IPS DF 6.9 (cell line): ENCODE results near the gene PNPLA8.

ENCODE experiments used
- DNase-seq: peaks from one replicate; pipeline ENCODE4 v3.0.0-alpha.2; 2013; ENCODE audit warnings: low read depth, low spot score
- H3K27ac ChIP-seq: one replicate; pipeline ENCODE4 v1.5.1; 2013; ENCODE audit warnings: low read length, control low read depth
- H3K27me3 ChIP-seq: 2 replicates; pipeline ENCODE4 v1.6.1; 2013; ENCODE audit warnings: mild to moderate bottlenecking, low read length; ENCODE audit not compliant: control insufficient read depth, insufficient read depth
- H3K36me3 ChIP-seq: 2 replicates; pipeline ENCODE4 v1.6.1; 2013; ENCODE audit warnings: low read length; ENCODE audit not compliant: control insufficient read depth, insufficient read depth
- H3K4me1 ChIP-seq: 2 replicates; pipeline ENCODE4 v1.6.1; 2013; ENCODE audit warnings: low read length; ENCODE audit not compliant: control insufficient read depth, insufficient read depth
- H3K4me3 ChIP-seq: 2 replicates; pipeline ENCODE4 v1.5.1; 2013; ENCODE audit warnings: mild to moderate bottlenecking, low read length
- H3K9me3 ChIP-seq: 2 replicates; pipeline ENCODE4 v1.6.1; 2013; ENCODE audit warnings: low read length, inconsistent platforms; ENCODE audit not compliant: control insufficient read depth, insufficient read depth
- whole genome bisulfite sequencing: extraction: QIAGEN DNeasy Blood & Tissue Kit; methylation state at CpG from one replicate; pipeline ENCODE4 v1.1.7; 2013; ENCODE audit warnings: mixed read lengths, missing lambda C conversion rate; ENCODE audit not compliant: insufficient read length, insufficient coverage; 5-methylcytosine and 5-hydroxymethylcytosine counted together

The PNPLA8 gene

GRCh38 chr7:108525985-108526767 lies at the start of gene PNPLA8:
Gene PNPLA8 (minus strand): TSS chr7:108526135. CDS start chr7:108515491, 10,644 bp downstream.
- Histone ChIP-seq H3K4me3 (peak within 1 kb of the TSS; percentile 60; the same call in 1 of the 2 replicates), H3K9me3 (no peaks in the 10 kb centered on the region), H3K36me3 (no peaks in the 10 kb centered on the region), H3K4me1 (no peaks in the 10 kb centered on the region; the same call in 1 of the 2 replicates), H3K27me3 (no peaks in the 10 kb centered on the region), H3K27ac (no peak within 1 kb of the TSS)
- DNase-seq, result peak; percentile 96
- WGBS, result no CpG with 5 or more reads among the region's 64 CpGs

- Histone ChIP-seq H3K27me3 (no peaks in the 10 kb centered on the region), H3K36me3 (peaks cover 5% of the 10 kb centered on the region; the same call in 1 of the 2 replicates), H3K9me3 (no peaks in the 10 kb centered on the region), H3K4me3 (no peak overlapping the region), H3K4me1 (no peaks in the 10 kb centered on the region), H3K27ac (no peak overlapping the region)
- no peak for DNase-seq
- no CpG with 5 or more reads among the region's 2 CpGs for WGBS
Observed at GRCh38 chr7:108575156-108575555, 49.2 kb upstream of the PNPLA8 start.

DNA sequence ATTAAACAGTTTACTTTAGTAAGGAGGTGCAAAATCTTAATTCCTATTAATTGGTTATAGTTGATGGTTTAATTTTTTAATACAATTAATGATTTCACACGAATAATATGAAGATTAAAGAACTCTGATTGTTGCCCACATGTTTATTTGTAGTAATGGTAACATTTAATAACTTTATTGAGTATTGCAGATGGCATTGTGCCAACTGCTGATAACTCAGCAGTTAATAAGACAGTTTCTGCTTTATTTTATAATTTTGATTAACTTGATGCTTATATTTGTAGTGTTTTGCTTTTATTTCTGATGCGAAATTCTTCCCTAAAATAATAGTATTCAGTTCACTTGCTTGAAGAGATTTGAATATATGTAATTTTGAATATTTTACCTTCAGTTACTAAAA lies 46.5 kb upstream of the PNPLA8 start:
- Histone ChIP-seq H3K4me1 (no peaks in the 10 kb centered on the region; the same call in 1 of the 2 replicates), H3K27ac (no peak overlapping the region), H3K4me3 (no peak overlapping the region), H3K36me3 (no peaks in the 10 kb centered on the region), H3K27me3 (no peaks in the 10 kb centered on the region), H3K9me3 (no peaks in the 10 kb centered on the region)
- no peak for DNase-seq
- WGBS, result 100% methylated on average over 1 of the region's 2 CpGs

DNA sequence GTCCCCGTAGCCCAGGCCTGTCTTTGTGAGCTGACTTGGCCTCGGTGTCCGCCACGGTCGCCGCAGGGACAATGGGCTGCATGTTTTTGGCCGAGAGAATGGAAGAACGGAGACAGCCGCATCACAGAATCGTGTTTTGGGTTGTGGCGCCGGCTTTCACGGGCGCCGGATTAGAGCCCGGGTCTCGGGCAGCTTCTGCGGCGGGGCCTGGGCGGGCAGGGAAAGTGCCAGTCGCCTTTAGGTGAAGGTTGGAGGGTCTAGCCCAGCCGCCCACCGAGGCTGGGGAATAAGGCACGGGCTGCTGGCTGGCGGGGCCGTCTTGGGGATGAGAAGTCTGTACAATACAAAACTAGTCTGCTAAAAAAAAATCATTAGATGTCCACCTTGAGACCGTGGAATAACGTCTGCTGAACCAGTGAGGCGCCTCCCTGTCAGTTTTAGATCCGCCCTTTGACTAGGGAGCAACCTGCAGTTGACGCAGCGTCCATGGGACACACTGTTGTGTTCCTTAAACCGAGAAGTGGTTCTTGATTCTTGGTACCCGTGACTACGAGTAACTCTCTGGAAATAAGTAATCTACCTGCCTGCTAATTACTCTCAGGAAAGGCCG lies 44.3 kb upstream of the PNPLA8 start:
- Histone ChIP-seq H3K27ac (no peak overlapping the region), H3K27me3 (no peaks in the 10 kb centered on the region), H3K36me3 (no peaks in the 10 kb centered on the region), H3K4me1 (no peaks in the 10 kb centered on the region; the same call in 1 of the 2 replicates), H3K4me3 (peak overlapping the region; percentile 63), H3K9me3 (no peaks in the 10 kb centered on the region)
- no CpG with 5 or more reads among the region's 36 CpGs for WGBS
- DNase-seq, result no peak

GRCh38 chr7:108569381-108570145 lies 43.6 kb upstream of the PNPLA8 start, which contains the start of the genes DNAJB9 and THAP5:
Gene DNAJB9 (plus strand): TSS chr7:108569874. CDS start chr7:108571727, 1,853 bp downstream.
Gene THAP5 (minus strand): TSS chr7:108569706. CDS start chr7:108569569, 137 bp downstream.
- H3K9me3 ChIP-seq, result no peaks in the 10 kb centered on the region
- H3K27ac ChIP-seq, result no peak within 1 kb of the TSS
- H3K36me3 ChIP-seq, result no peaks in the 10 kb centered on the region
- no peaks in the 10 kb centered on the region; the same call in 1 of the 2 replicates for H3K4me1 ChIP-seq
- no peaks in the 10 kb centered on the region for H3K27me3 ChIP-seq
- DNase-seq, result peak; percentile 99
- H3K4me3 ChIP-seq, result peak within 1 kb of the TSS; percentile 63
- WGBS, result no CpG with 5 or more reads among the region's 65 CpGs

DNA sequence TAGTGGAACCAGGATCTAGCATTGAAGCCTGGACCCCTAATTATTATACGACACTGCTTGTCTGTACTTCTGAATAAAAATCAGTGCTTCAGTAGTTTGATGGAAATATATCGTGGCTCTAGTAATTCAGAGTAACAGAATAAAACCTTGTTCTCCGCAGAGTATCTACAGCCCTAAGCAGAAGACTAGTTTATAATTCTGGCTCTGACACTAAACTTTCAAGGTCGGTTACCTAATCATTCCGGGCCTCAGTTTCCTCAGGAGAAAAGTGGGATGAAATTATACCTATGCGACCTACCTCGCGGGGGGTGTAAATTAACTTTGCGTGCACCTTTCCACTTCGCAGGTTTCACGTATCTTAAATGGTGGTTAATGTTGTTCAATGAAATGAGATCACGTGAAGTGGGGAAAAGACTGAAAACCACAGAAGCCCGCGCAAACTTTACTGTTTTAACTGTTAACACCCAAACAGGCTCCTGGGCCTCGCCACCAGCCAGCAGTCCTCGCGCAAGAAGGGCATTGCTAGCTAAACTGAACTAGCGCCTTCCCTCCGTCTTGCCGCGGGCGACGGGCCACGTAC lies 43.0 kb upstream of the PNPLA8 start:
- Histone ChIP-seq H3K27ac (no peak overlapping the region), H3K4me1 (no peaks in the 10 kb centered on the region; the same call in 1 of the 2 replicates), H3K4me3 (peak overlapping the region; percentile 61; the same call in 1 of the 2 replicates), H3K27me3 (no peaks in the 10 kb centered on the region), H3K36me3 (no peaks in the 10 kb centered on the region), H3K9me3 (no peaks in the 10 kb centered on the region)
- WGBS, result no CpG with 5 or more reads among the region's 24 CpGs
- DNase-seq, result no peak

DNA sequence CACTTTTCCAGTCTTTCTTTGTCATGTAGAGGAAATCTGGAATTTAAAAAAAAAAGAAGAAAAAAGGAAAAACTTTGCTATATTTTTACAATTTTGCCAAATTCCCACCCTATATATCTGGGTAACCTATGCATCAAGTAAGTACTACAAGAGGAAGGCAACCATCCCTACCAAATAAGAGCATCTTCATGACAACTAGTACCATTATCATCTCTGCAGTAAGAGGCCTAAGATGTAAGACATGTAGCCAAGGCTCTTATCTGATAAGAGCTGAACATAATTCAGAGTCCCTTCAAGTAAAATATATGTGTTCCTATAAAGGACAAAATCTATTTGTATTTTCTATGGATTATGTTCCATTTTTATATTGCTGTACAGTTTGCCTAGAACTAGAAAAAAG lies 40.1 kb upstream of the PNPLA8 start:
- no peaks in the 10 kb centered on the region for H3K36me3 ChIP-seq
- no peaks in the 10 kb centered on the region; the same call in 1 of the 2 replicates for H3K4me1 ChIP-seq

GRCh38 chr7:108561047-108561619 lies 35.2 kb upstream of the PNPLA8 start:
- no CpG with 5 or more reads among the region's 4 CpGs for WGBS

More for the DNA sequence above, 40.1 kb upstream of the PNPLA8 start:
- no peak for DNase-seq
- Histone ChIP-seq H3K9me3 (no peaks in the 10 kb centered on the region), H3K27me3 (no peaks in the 10 kb centered on the region), H3K27ac (no peak overlapping the region), H3K4me3 (no peak overlapping the region)

GRCh38 chr7:108559253-108559652 lies 33.3 kb upstream of the PNPLA8 start:
- WGBS, result no CpG with 5 or more reads among the region's 4 CpGs

More at GRCh38 chr7:108561047-108561619, 35.2 kb upstream of the PNPLA8 start:
- DNase-seq, result no peak
- no peaks in the 10 kb centered on the region for H3K27me3 ChIP-seq
- 0 out of 2 replicates have a peak, but pooled peaks cover 2% of the 10 kb centered on the region for H3K9me3 ChIP-seq
- H3K4me1 ChIP-seq, result no peaks in the 10 kb centered on the region
- H3K4me3 ChIP-seq, result no peak overlapping the region
- H3K36me3 ChIP-seq, result no peaks in the 10 kb centered on the region
- H3K27ac ChIP-seq, result no peak overlapping the region

More at GRCh38 chr7:108559253-108559652, 33.3 kb upstream of the PNPLA8 start:
- H3K27ac ChIP-seq, result no peak overlapping the region
- no peaks in the 10 kb centered on the region for H3K36me3 ChIP-seq
- H3K27me3 ChIP-seq, result no peaks in the 10 kb centered on the region
- no peak for DNase-seq
- no peaks in the 10 kb centered on the region for H3K4me1 ChIP-seq
- H3K9me3 ChIP-seq, result 0 out of 2 replicates have a peak, but pooled peaks cover 2% of the 10 kb centered on the region
- no peak overlapping the region for H3K4me3 ChIP-seq
